ENCODE measurements around the gene GFRA4.
"Not testable (repeated sequence)": the region's sequence is repeated elsewhere in the genome, so short reads cannot be mapped to it uniquely, and the experiment has no call there.

GFRA4 gene

GRCh38 chr20:3645309-3646066 lies 17.7 kb downstream of the GFRA4 start:
- no peak for TF ChIP-seq ZNF274 (IDR thresholded peaks at IDR 0.05; ENCODE audit: low read depth, low read length)
- no peak overlapping the region for H3K4me3 ChIP-seq (ENCODE audit: low read length)

- no peak overlapping the region for H3K4me3 ChIP-seq (ENCODE audit: low read length)
- TF ChIP-seq ZNF274 (IDR thresholded peaks at IDR 0.05; ENCODE audit: low read depth, low read length), result no peak
These were observed 22.9 kb downstream of the GFRA4 start for GRCh38 chr20:3640259-3640658.

GRCh38 chr20:3635346-3635745 lies 27.9 kb downstream of the GFRA4 start:
- H3K4me3 ChIP-seq (ENCODE audit: low read length), result no peak overlapping the region
- no peak for TF ChIP-seq ZNF274 (IDR thresholded peaks at IDR 0.05; ENCODE audit: low read depth, low read length)

- TF ChIP-seq ZNF274 (IDR thresholded peaks at IDR 0.05; ENCODE audit: low read depth, low read length), result no peak
- no peak overlapping the region for H3K4me3 ChIP-seq (ENCODE audit: low read length)
These were observed 29.2 kb downstream of the GFRA4 start for GRCh38 chr20:3633913-3634478.

- no peak overlapping the region for H3K4me3 ChIP-seq (ENCODE audit: low read length)
- TF ChIP-seq ZNF274 (IDR thresholded peaks at IDR 0.05; ENCODE audit: low read depth, low read length), result no peak
These were observed 30.7 kb downstream of the GFRA4 start for GRCh38 chr20:3632311-3633004.

GRCh38 chr20:3631534-3631933 lies 31.7 kb downstream of the GFRA4 start:
- H3K4me3 ChIP-seq (ENCODE audit: low read length), result no peak overlapping the region
- no peak for TF ChIP-seq ZNF274 (IDR thresholded peaks at IDR 0.05; ENCODE audit: low read depth, low read length)

GRCh38 chr20:3630429-3630828 lies 32.8 kb downstream of the GFRA4 start:
- H3K4me3 ChIP-seq (ENCODE audit: low read length), result no peak overlapping the region
- TF ChIP-seq ZNF274 (IDR thresholded peaks at IDR 0.05; ENCODE audit: low read depth, low read length), result no peak

GRCh38 chr20:3629893-3630292 lies 33.3 kb downstream of the GFRA4 start:
- TF ChIP-seq ZNF274 (IDR thresholded peaks at IDR 0.05; ENCODE audit: low read depth, low read length), result no peak
- H3K4me3 ChIP-seq (ENCODE audit: low read length), result no peak overlapping the region

GRCh38 chr20:3628502-3629314 lies 34.5 kb downstream of the GFRA4 start:
- no peak for TF ChIP-seq ZNF274 (IDR thresholded peaks at IDR 0.05; ENCODE audit: low read depth, low read length)
- no peak overlapping the region for H3K4me3 ChIP-seq (ENCODE audit: low read length)

GRCh38 chr20:3627476-3627875 lies 35.7 kb downstream of the GFRA4 start:
- no peak for TF ChIP-seq ZNF274 (IDR thresholded peaks at IDR 0.05; ENCODE audit: low read depth, low read length)
- H3K4me3 ChIP-seq (ENCODE audit: low read length), result no peak overlapping the region

GRCh38 chr20:3622406-3622805 lies 40.8 kb downstream of the GFRA4 start:
- TF ChIP-seq ZNF274 (IDR thresholded peaks at IDR 0.05; ENCODE audit: low read depth, low read length), result no peak
- H3K4me3 ChIP-seq (ENCODE audit: low read length), result no peak overlapping the region

GRCh38 chr20:3621111-3621510 lies 42.1 kb downstream of the GFRA4 start:
- no peak for TF ChIP-seq ZNF274 (IDR thresholded peaks at IDR 0.05; ENCODE audit: low read depth, low read length)
- no peak overlapping the region for H3K4me3 ChIP-seq (ENCODE audit: low read length)

GRCh38 chr20:3616250-3616649 lies 46.9 kb downstream of the GFRA4 start:
- no peak for TF ChIP-seq ZNF274 (IDR thresholded peaks at IDR 0.05; ENCODE audit: low read depth, low read length)
- H3K4me3 ChIP-seq (ENCODE audit: low read length), result no peak overlapping the region

GRCh38 chr20:3615171-3615840 lies 47.9 kb downstream of the GFRA4 start:
- H3K4me3 ChIP-seq (ENCODE audit: low read length), result not testable (repeated sequence)
